Body of pancreas (tissue), 4 donors: ENCODE measurements around the gene ADAMTSL3. TPM values are rescaled to one million over a fixed set of nuclear protein-coding genes. Genes with fewer than 3 reads are reported as not detected.

ENCODE experiments used
- ATAC-seq: fragments of 150-250 bp; one replicate; pipeline ENCODE4 v1.9.1; 2016
- DNase-seq, 4 donors: peaks; one replicate each; pipeline ENCODE4 v3.0.0-alpha.2; 2019
- H3K27ac ChIP-seq, 4 donors: fragments of 200-600 bp; sonication (generic); 1 replicate in 3 of 4; 2 replicates in 1 of 4; pipeline versions ENCODE4 v1.5.1 to v1.6.1; 2016 to 2019; ENCODE audit warnings: mild to moderate bottlenecking in 1 of 4, mixed read lengths in 1 of 4, moderate library complexity in 1 of 4
- H3K27me3 ChIP-seq, 2 donors: fragments of 200-600 bp; sonication (generic); one replicate each; pipeline ENCODE4 v1.6.0; 2016; ENCODE audit warnings: mild to moderate bottlenecking in 1 of 2
- H3K36me3 ChIP-seq, 2 donors: fragments of 200-600 bp; sonication (generic); replicated peaks in 1 of 2; 2 replicates each; pipeline ENCODE4 v1.5.1; 2016; ENCODE audit warnings: low read depth in 2 of 2; ENCODE audit not compliant: insufficient read depth in 1 of 2
- H3K4me1 ChIP-seq: fragments of 200-600 bp; sonication (generic); one replicate; pipeline ENCODE4 v1.6.0; 2016
- H3K4me3 ChIP-seq, 2 donors: fragments of 200-600 bp; sonication (generic); 1 replicate in 1 of 2; 2 replicates in 1 of 2; pipeline ENCODE4 v1.5.1; 2016 to 2019
- H3K9me3 ChIP-seq, 3 donors: fragments of 200-600 bp; sonication (generic); 1 replicate in 2 of 3; 2 replicates in 1 of 3; pipeline ENCODE4 v1.5.1; 2016
- POLR2A ChIP-seq, 3 donors: fragments of 450-650 bp; IDR thresholded peaks; one replicate each; pipeline ENCODE4 v1.6.1; 2016; ENCODE audit warnings: antibody characterized with exemption in 3 of 3, mild to moderate bottlenecking in 2 of 3
- WGBS, 2 donors: methylation state at CpG; one replicate each; pipeline ENCODE4 v1.1.5; 2017; 5-methylcytosine and 5-hydroxymethylcytosine counted together
- intact Hi-C: fragments of 100-400 bp; cut with DNase I; formaldehyde crosslinking; loops from one replicate; pipeline ENCODE4 v1.15.1; 2023
- total RNA-seq, 2 donors: library from RNA; depleted of rRNA; stranded (reverse); fragments of >200 nt; gene quantifications; one replicate each; pipeline ENCODE4 v1.1.0, GENCODE V29; 2016
- TF ChIP-seq, protein P1 (sequence below), 7 experiments: fragments of 450-650 bp in 4 of 7; fragments of 200-600 bp in 3 of 7; sonication (generic) in 3 of 7; IDR thresholded peaks; one replicate each; pipeline ENCODE4 v1.5.1; 2016 to 2019; ENCODE audit warnings: antibody characterized with exemption in 7 of 7

The ADAMTSL3 gene
- total RNA-seq, 2 donors from 2014 or later = 7.8 to 10.2 TPM

DNA sequence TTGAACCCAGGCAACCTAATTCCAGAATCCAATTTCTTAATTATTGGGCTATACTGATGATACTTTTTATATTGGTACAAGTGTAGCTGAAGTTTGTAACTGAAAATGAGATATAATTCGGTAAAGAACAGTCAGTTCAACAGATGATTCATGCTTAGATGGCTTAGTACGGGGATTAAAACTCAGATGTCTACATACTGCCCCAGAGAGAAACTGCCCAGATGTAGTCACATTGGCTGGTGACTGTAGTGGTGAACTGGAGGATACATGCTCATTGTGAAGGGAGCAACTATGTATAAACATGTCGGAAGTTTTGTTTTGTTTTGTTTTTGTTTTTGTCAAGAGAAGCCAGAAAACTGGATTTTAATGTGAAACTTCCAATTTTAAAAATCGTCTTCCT is 179.6 kb downstream of the ADAMTSL3 start:
- WGBS, 2 donors = 86 to 94% methylated on average over 4 of the region's 4 CpGs
- Histone ChIP-seq H3K27me3 (no peaks in the 10 kb centered on the region), H3K4me1 (no peaks in the 10 kb centered on the region), H3K9me3 (no peaks in the 10 kb centered on the region), H3K27ac (no peak overlapping the region), H3K36me3 (no peaks in the 10 kb centered on the region), H3K4me3 (no peak overlapping the region)
- intact Hi-C loops = no loop called here
- no peak for TF ChIP-seq POLR2A (IDR thresholded peaks at IDR 0.05)
- TF ChIP-seq, protein P1, sequence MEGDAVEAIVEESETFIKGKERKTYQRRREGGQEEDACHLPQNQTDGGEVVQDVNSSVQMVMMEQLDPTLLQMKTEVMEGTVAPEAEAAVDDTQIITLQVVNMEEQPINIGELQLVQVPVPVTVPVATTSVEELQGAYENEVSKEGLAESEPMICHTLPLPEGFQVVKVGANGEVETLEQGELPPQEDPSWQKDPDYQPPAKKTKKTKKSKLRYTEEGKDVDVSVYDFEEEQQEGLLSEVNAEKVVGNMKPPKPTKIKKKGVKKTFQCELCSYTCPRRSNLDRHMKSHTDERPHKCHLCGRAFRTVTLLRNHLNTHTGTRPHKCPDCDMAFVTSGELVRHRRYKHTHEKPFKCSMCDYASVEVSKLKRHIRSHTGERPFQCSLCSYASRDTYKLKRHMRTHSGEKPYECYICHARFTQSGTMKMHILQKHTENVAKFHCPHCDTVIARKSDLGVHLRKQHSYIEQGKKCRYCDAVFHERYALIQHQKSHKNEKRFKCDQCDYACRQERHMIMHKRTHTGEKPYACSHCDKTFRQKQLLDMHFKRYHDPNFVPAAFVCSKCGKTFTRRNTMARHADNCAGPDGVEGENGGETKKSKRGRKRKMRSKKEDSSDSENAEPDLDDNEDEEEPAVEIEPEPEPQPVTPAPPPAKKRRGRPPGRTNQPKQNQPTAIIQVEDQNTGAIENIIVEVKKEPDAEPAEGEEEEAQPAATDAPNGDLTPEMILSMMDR (IDR thresholded peaks at IDR 0.05) = no peak
- ATAC-seq = no peak
- no peak for DNase-seq

DNA sequence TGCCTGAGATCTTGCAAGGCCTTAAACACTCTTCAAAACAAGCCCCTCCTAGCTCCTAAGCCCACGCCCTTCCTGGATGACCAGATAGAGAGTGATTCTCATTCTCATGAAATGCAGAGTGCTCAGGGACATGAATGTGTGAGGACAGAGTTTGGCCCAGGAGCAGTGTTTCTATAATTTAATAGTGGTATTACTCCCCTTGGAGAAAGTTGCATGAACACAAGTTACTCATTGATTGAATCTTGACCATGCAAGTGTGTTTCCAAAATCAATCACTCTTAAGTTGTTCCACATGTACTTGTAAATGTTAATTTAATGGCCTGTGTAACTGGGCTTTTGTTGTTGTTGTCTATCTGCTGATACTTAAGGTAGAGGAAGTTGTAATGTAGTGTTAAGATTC is 181.6 kb downstream of the ADAMTSL3 start:
- ATAC-seq = no peak
- Histone ChIP-seq H3K27me3 (no peaks in the 10 kb centered on the region), H3K4me3 (no peak overlapping the region), H3K36me3 (no peaks in the 10 kb centered on the region), H3K4me1 (no peaks in the 10 kb centered on the region), H3K9me3 (no peaks in the 10 kb centered on the region), H3K27ac (no peak overlapping the region)
- intact Hi-C loops = no loop called here
- DNase-seq = no peak
- 86 to 100% methylated on average over 1 of the region's 1 CpG for WGBS, 2 donors
- TF ChIP-seq POLR2A (IDR thresholded peaks at IDR 0.05) = no peak
- TF ChIP-seq, protein P1 (IDR thresholded peaks at IDR 0.05) = no peak

DNA sequence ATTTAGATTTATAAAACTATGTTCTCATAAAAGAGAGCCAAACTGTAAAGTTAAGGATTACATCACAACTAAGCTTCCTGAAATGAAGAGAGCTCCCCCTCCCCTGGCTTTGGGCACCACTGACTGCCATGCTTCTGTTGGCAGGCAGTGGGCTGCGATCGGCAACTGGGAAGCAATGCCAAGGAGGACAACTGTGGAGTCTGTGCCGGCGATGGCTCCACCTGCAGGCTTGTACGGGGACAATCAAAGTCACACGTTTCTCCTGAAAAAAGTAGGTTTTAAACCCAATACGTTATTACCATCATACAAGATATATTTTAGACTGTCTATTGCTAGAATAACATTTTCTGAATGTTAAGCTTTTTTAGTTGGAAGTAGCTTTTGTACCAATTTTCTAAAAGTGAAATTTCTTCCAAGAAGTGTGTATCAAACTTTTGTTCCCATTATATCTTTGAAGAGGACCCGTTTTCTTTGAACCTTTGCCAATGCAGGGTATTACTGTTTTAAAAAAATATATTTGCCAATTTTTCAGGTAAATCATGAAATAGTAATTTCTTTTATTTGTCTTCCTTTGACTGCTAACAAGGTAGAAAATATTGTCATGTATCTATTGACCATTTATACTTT is 184.1 kb downstream of the ADAMTSL3 start:
- peak; percentile 62 to 76 (median 73) for DNase-seq
- no peak overlapping the region for H3K4me3 ChIP-seq
- no peak overlapping the region for H3K27ac ChIP-seq
- intact Hi-C loops = no loop called here
- ATAC-seq = peak; percentile 81
- 15 to 24% methylated on average over 8 of the region's 8 CpGs for WGBS, 2 donors
- H3K4me1 ChIP-seq = no peaks in the 10 kb centered on the region
- H3K9me3 ChIP-seq = no peaks in the 10 kb centered on the region
- H3K27me3 ChIP-seq = no peaks in the 10 kb centered on the region
- no peak for TF ChIP-seq POLR2A (IDR thresholded peaks at IDR 0.05)
- TF ChIP-seq, protein P1 (IDR thresholded peaks at IDR 0.05) = peak in 6 of 7 experiments; percentile 27 to 63 (median 57)
- no peaks in the 10 kb centered on the region for H3K36me3 ChIP-seq

DNA sequence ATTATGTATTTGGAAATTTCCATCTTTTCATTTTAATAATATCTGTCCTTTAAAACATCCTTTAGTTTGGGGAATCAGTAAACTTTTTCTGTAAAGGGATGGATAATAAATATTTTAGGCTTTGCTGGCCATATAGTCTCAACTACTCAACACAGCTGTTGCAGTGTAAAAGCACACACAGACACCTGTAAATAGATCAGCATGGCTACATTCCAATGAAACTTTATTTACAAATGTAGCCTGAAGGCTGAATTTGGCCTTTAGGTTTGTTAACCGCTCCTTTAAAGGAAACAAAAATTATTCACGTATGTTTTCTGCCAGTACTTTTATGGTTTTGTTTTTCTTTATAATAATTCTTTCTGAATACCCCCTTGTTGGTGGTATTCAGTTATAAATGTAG is 184.8 kb downstream of the ADAMTSL3 start:
- TF ChIP-seq, protein P1 (IDR thresholded peaks at IDR 0.05) = no peak
- TF ChIP-seq POLR2A (IDR thresholded peaks at IDR 0.05) = no peak
- Histone ChIP-seq H3K4me1 (no peaks in the 10 kb centered on the region), H3K27ac (no peak overlapping the region), H3K36me3 (no peaks in the 10 kb centered on the region), H3K4me3 (no peak overlapping the region), H3K27me3 (no peaks in the 10 kb centered on the region), H3K9me3 (no peaks in the 10 kb centered on the region)
- no peak for DNase-seq
- ATAC-seq = no peak
- intact Hi-C loops = no loop called here
- WGBS, 2 donors = 33 to 48% methylated on average over 2 of the region's 2 CpGs

DNA sequence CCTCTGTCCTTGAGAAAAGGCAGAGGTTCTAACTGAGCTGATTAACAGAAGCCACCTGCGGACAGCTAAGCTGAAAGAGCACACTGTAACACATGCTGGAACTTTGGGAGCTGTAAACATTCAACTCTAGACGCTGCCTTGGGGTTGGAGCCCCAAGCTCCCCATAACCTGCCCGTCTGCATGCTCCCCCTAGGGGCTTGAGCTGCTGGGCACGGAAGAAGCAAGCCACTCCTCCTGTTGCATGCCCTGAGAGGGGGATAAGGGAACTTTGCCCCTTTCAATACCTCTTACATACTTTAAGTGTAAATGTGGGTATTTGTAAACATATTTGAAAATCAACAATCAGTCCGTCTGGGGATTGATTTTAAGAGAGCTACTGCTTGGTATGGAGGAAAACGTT is 188.4 kb downstream of the ADAMTSL3 start:
- 79 to 80% methylated on average over 6 of the region's 6 CpGs for WGBS, 2 donors
- TF ChIP-seq, protein P1 (IDR thresholded peaks at IDR 0.05) = no peak
- no peak for TF ChIP-seq POLR2A (IDR thresholded peaks at IDR 0.05)
- no peak for ATAC-seq
- no peak for DNase-seq
- Histone ChIP-seq H3K4me3 (no peak overlapping the region), H3K27ac (no peak overlapping the region), H3K36me3 (no peaks in the 10 kb centered on the region), H3K9me3 (no peaks in the 10 kb centered on the region), H3K4me1 (no peaks in the 10 kb centered on the region), H3K27me3 (no peaks in the 10 kb centered on the region)
- intact Hi-C loops = no loop called here
